ENCODE results near the gene GDF15.

GDF15 gene, protein sequence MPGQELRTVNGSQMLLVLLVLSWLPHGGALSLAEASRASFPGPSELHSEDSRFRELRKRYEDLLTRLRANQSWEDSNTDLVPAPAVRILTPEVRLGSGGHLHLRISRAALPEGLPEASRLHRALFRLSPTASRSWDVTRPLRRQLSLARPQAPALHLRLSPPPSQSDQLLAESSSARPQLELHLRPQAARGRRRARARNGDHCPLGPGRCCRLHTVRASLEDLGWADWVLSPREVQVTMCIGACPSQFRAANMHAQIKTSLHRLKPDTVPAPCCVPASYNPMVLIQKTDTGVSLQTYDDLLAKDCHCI
- total RNA-seq: 0 reads per million in 3 donors

DNA sequence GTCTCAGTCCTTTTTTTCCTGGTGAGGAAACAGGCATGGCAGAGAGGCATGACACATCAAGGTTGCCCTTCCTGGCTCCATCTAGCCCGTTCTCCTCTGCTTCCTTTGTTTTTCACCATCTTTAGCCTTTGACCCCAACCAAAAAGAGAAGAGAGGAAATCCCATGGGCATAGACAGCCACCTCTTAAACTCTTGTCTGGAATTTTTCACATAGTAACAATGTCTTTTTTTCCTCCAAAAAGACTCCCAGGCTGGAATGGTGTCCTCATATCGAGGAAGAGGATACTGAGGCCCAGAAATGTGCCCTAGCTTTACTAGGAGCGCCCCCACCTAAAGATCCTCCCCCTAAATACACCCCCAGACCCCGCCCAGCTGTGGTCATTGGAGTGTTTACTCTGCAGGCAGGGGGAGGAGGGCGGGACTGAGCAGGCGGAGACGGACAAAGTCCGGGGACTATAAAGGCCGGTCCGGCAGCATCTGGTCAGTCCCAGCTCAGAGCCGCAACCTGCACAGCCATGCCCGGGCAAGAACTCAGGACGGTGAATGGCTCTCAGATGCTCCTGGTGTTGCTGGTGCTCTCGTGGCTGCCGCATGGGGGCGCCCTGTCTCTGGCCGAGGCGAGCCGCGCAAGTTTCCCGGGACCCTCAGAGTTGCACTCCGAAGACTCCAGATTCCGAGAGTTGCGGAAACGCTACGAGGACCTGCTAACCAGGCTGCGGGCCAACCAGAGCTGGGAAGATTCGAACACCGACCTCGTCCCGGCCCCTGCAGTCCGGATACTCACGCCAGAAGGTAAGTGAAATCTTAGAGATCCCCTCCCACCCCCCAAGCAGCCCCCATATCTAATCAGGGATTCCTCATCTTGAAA is at the start of gene GDF15:
TSS of gene GDF15 (plus strand) at position 484 of the 868 bp plus-strand sequence. CDS start at position 516, 32 bp downstream.
- no peak for DNase-seq
- H3K36me3 ChIP-seq (ENCODE audit: control insufficient read depth, insufficient read depth, low read length): no peaks in the 10 kb centered on the region
- H3K9me3 ChIP-seq (ENCODE audit: control insufficient read depth, low read length): no peaks in the 10 kb centered on the region
- H3K27ac ChIP-seq (ENCODE audit: insufficient read depth, low read length, poor library complexity, severe bottlenecking): no peak within 1 kb of the TSS
- peaks cover 9% of the 10 kb centered on the region for H3K4me1 ChIP-seq (ENCODE audit: control insufficient read depth, insufficient read depth, low read length, poor library complexity, severe bottlenecking)
- peaks cover 14% of the 10 kb centered on the region for H3K27me3 ChIP-seq (replicated peaks; ENCODE audit: control insufficient read depth, insufficient read depth, low read length, poor library complexity, severe bottlenecking)
- no peak within 1 kb of the TSS for H3K4me3 ChIP-seq (ENCODE audit: insufficient read depth, low read depth, low read length, poor library complexity, severe bottlenecking)

DNA sequence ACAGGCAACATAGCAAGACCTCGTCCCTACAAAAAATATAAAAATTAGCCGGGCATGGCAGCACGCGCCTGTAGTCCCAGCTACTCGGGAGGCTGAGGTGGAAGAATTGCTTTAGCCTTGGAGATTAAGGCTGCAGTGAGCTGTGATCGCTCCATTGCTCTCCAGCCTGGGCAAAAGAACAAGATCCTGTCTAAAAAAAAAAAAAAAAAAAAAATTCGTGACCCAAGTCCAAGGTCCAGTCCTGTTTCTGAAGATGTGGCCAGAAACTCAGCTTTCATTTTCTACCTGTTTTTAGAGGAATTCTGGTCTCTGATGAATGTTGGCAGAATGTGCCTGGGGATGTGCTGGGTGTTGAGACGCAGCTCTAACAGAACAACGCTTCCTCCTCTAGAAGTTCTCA is 47.4 kb upstream of the GDF15 start:
- H3K27ac ChIP-seq (ENCODE audit: insufficient read depth, low read length, poor library complexity, severe bottlenecking): no peak overlapping the region
- H3K27me3 ChIP-seq (replicated peaks; ENCODE audit: control insufficient read depth, insufficient read depth, low read length, poor library complexity, severe bottlenecking): no peaks in the 10 kb centered on the region
- H3K36me3 ChIP-seq (ENCODE audit: control insufficient read depth, insufficient read depth, low read length): peaks cover 4% of the 10 kb centered on the region
- DNase-seq: no peak
- H3K4me3 ChIP-seq (ENCODE audit: insufficient read depth, low read depth, low read length, poor library complexity, severe bottlenecking): no peak overlapping the region
- peaks cover 6% of the 10 kb centered on the region for H3K4me1 ChIP-seq (ENCODE audit: control insufficient read depth, insufficient read depth, low read length, poor library complexity, severe bottlenecking)
- no peaks in the 10 kb centered on the region for H3K9me3 ChIP-seq (ENCODE audit: control insufficient read depth, low read length)

DNA sequence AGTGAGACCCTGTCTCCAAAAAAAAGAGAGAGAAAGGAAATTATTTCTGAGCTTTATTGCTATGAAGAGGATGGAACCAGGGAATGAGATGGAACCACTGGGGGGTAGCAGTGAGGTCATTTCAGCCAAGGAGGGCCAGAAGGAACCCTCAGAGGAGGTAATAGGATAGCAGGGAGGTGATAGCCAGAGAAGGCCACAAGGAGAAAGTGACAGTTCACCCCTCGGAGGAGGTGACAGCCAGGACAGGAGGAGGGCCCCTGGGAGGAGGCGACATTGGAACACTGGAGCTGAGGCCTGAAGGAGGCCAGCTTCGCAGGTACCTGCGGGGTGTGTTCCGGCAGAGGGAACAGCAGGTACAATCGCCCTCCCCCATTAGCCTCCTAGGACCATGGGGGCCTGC is 46.2 kb upstream of the GDF15 start:
- Histone ChIP-seq H3K27ac (ENCODE audit: insufficient read depth, low read length, poor library complexity, severe bottlenecking) (peak overlapping the region; percentile 72), H3K4me1 (ENCODE audit: control insufficient read depth, insufficient read depth, low read length, poor library complexity, severe bottlenecking) (peaks cover 6% of the 10 kb centered on the region), H3K4me3 (ENCODE audit: insufficient read depth, low read depth, low read length, poor library complexity, severe bottlenecking) (peak overlapping the region; percentile 78), H3K9me3 (ENCODE audit: control insufficient read depth, low read length) (no peaks in the 10 kb centered on the region), H3K27me3 (replicated peaks; ENCODE audit: control insufficient read depth, insufficient read depth, low read length, poor library complexity, severe bottlenecking) (no peaks in the 10 kb centered on the region), H3K36me3 (ENCODE audit: control insufficient read depth, insufficient read depth, low read length) (peaks cover 8% of the 10 kb centered on the region)
- no peak for DNase-seq

DNA sequence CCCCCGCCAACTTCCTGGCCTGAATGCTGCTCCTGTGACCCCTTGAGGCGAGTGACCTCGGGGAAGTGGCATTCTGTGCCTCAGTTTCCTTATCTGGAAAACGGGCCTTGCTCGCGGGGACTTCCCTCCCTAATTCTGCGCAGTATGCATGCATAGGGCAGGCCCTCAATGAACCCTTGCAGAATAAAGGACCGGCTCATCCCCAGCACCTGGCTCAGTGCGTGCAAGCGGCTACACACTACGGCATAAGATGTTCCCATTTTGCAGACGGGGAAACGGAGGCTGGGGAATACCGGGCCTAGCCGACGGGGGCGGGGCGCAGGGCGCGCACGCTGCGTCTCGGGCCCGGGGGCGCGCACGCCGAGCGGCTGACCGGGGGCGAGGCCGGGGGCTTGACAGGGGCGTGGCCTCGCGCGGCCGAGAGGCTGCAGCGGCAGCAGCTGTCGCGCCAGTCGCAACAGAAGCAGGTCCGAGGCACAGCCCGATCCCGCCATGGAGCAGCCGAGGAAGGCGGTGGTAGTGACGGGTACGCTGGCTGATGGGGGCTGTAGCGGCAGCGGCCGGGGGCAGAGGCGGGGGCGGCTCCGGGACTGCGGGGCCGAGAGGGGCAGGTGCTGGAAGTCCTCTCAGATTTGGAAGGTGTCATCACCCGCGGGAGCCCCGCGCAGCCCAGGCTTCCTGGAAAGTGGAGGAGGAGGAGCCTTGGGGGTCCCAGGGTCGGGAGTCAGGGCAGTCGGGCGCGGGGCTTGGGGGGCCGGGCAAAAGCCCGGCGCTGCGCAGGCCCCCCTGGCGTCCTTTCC is 45.6 kb upstream of the GDF15 start, which contains the start of gene PGPEP1:
TSS of gene PGPEP1 (plus strand) at position 409 of the 800 bp plus-strand sequence. CDS start at position 493, 84 bp downstream.
- Histone ChIP-seq H3K27ac (ENCODE audit: insufficient read depth, low read length, poor library complexity, severe bottlenecking) (peak within 1 kb of the TSS; percentile 72), H3K27me3 (replicated peaks; ENCODE audit: control insufficient read depth, insufficient read depth, low read length, poor library complexity, severe bottlenecking) (no peaks in the 10 kb centered on the region), H3K4me3 (ENCODE audit: insufficient read depth, low read depth, low read length, poor library complexity, severe bottlenecking) (peak within 1 kb of the TSS; percentile 78)

DNA sequence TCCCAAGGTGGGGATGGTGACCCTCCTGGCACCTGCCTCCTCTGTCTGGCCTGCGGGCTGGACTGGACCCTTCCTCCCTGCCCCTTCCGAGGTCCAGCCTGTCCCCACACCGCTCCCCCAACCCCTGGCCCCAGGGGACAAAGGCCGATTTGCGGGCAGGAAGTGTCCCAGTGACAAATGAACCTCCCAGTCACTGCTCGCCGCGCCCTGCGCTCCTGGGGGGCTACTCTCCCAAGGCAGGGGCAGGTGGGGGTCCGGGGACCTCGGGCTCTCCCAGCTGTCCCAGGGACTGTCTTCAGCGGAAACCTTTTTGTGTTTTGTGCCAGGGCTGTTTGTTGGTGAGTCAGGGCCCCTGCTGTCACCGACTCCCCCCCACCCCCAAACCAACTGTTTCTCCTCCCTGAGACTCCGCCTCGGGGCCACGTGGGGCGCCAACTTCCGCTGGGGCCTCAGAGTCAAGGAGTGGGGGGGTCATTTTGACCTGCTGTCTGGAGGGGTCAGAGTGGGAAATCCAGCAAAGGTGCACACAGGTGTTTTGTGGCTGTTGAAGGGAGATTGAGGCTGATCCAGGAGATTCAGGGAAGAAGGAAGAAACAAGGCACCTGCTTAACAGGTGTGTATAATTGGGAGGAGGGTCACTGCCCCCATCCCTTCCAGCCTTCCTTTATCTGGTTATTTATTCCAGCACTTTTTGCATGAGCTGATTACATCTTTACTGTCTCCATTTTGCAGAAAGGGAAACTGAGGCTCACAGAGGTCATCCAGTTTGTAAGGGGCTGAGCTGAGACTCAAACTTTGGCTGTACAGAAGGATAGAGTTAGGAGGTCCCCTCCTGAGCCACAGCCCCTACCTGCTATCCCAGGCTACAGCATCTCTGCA is 44.7 kb upstream of the GDF15 start:
- peak overlapping the region; percentile 72 for H3K27ac ChIP-seq (ENCODE audit: insufficient read depth, low read length, poor library complexity, severe bottlenecking)
- no peaks in the 10 kb centered on the region for H3K27me3 ChIP-seq (replicated peaks; ENCODE audit: control insufficient read depth, insufficient read depth, low read length, poor library complexity, severe bottlenecking)
- peaks cover 8% of the 10 kb centered on the region for H3K36me3 ChIP-seq (ENCODE audit: control insufficient read depth, insufficient read depth, low read length)
- no peaks in the 10 kb centered on the region for H3K9me3 ChIP-seq (ENCODE audit: control insufficient read depth, low read length)
- peaks cover 6% of the 10 kb centered on the region for H3K4me1 ChIP-seq (ENCODE audit: control insufficient read depth, insufficient read depth, low read length, poor library complexity, severe bottlenecking)
- peak; percentile 28 to 40 (median 39) for DNase-seq
- H3K4me3 ChIP-seq (ENCODE audit: insufficient read depth, low read depth, low read length, poor library complexity, severe bottlenecking): peak overlapping the region; percentile 78

More for the DNA sequence above, 45.6 kb upstream of the GDF15 start, which contains the start of gene PGPEP1:
- H3K36me3 ChIP-seq (ENCODE audit: control insufficient read depth, insufficient read depth, low read length): peaks cover 8% of the 10 kb centered on the region
- peak; percentile 14 to 29 (median 17) for DNase-seq
- H3K4me1 ChIP-seq (ENCODE audit: control insufficient read depth, insufficient read depth, low read length, poor library complexity, severe bottlenecking): peaks cover 6% of the 10 kb centered on the region
- no peaks in the 10 kb centered on the region for H3K9me3 ChIP-seq (ENCODE audit: control insufficient read depth, low read length)

DNA sequence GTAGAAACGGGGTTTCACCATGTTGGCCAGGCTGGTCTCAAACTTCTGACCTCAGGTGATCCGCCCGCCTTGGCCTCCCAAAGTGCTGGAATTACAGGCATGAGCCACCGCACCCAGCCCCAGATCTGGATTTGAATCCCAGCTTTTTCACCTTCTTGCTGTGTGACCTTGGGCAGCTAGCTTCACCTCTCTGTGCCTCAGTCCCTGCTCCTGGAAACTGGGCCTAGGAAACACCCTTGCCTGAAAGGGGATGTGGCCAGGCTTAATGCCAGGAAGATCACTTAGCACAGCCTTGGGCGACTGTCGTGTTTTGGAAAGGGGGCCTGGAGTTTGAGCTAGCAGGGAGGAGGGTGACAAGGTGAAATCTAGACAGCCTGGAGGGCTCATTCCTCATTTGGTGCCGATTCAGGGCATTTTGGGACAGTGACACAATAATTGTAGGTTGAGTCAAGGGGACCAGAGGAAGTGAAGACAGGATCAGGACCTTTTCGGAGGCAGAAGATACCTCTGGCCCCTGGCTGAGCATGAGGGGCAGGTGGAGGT is 43.8 kb upstream of the GDF15 start:
- Histone ChIP-seq H3K4me3 (ENCODE audit: insufficient read depth, low read depth, low read length, poor library complexity, severe bottlenecking) (no peak overlapping the region), H3K36me3 (ENCODE audit: control insufficient read depth, insufficient read depth, low read length) (peaks cover 8% of the 10 kb centered on the region), H3K4me1 (ENCODE audit: control insufficient read depth, insufficient read depth, low read length, poor library complexity, severe bottlenecking) (peaks cover 6% of the 10 kb centered on the region), H3K27me3 (replicated peaks; ENCODE audit: control insufficient read depth, insufficient read depth, low read length, poor library complexity, severe bottlenecking) (no peaks in the 10 kb centered on the region), H3K27ac (ENCODE audit: insufficient read depth, low read length, poor library complexity, severe bottlenecking) (no peak overlapping the region), H3K9me3 (ENCODE audit: control insufficient read depth, low read length) (no peaks in the 10 kb centered on the region)
- DNase-seq: no peak

DNA sequence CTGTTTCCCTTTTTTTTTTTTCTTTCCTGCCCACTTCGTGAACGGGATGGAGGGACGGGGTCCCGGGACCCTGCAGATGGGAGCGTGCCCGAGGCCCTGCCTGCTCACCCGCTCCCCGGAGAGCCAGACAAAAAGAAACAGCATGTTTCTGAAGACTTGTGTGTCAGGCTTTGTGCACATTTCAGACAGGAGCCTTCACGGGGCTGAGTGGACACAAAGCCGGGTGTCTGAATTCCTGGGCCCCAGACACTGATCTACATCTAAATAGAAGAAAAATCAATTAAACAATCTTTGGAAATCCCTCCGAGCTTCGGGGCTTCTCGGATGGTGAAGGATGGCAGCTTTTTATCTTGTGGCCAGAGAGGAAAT is 41.4 kb upstream of the GDF15 start:
- H3K36me3 ChIP-seq (ENCODE audit: control insufficient read depth, insufficient read depth, low read length): peaks cover 12% of the 10 kb centered on the region
- no peak overlapping the region for H3K27ac ChIP-seq (ENCODE audit: insufficient read depth, low read length, poor library complexity, severe bottlenecking)
- no peak for DNase-seq

DNA sequence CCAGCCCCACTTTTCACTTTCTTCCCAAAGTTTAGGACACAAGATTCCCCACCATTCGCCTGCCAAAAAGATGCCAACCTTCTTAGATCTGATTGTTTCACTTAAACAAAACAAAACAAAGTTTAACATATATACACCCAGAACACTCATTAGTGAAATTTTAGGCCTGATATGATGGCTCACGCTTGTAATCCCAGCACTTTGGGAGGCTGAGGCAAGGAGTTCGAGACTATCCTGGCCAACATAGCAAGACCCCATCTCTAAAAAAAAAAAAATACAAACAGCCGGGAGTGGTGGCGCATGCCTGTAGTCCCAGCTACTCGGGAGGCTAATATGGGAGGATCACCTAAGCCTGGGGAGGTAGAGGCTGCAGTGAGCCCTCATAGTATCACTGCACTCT is 40.7 kb upstream of the GDF15 start:
- no peak for DNase-seq
- H3K36me3 ChIP-seq (ENCODE audit: control insufficient read depth, insufficient read depth, low read length): peaks cover 12% of the 10 kb centered on the region
- H3K27me3 ChIP-seq (replicated peaks; ENCODE audit: control insufficient read depth, insufficient read depth, low read length, poor library complexity, severe bottlenecking): no peaks in the 10 kb centered on the region
- H3K4me1 ChIP-seq (ENCODE audit: control insufficient read depth, insufficient read depth, low read length, poor library complexity, severe bottlenecking): peaks cover under 1% of the 10 kb centered on the region
- no peaks in the 10 kb centered on the region for H3K9me3 ChIP-seq (ENCODE audit: control insufficient read depth, low read length)
- no peak overlapping the region for H3K4me3 ChIP-seq (ENCODE audit: insufficient read depth, low read depth, low read length, poor library complexity, severe bottlenecking)
- no peak overlapping the region for H3K27ac ChIP-seq (ENCODE audit: insufficient read depth, low read length, poor library complexity, severe bottlenecking)

More for the DNA sequence above, 41.4 kb upstream of the GDF15 start:
- Histone ChIP-seq H3K4me1 (ENCODE audit: control insufficient read depth, insufficient read depth, low read length, poor library complexity, severe bottlenecking) (peaks cover 6% of the 10 kb centered on the region), H3K4me3 (ENCODE audit: insufficient read depth, low read depth, low read length, poor library complexity, severe bottlenecking) (no peak overlapping the region), H3K9me3 (ENCODE audit: control insufficient read depth, low read length) (no peaks in the 10 kb centered on the region), H3K27me3 (replicated peaks; ENCODE audit: control insufficient read depth, insufficient read depth, low read length, poor library complexity, severe bottlenecking) (no peaks in the 10 kb centered on the region)

DNA sequence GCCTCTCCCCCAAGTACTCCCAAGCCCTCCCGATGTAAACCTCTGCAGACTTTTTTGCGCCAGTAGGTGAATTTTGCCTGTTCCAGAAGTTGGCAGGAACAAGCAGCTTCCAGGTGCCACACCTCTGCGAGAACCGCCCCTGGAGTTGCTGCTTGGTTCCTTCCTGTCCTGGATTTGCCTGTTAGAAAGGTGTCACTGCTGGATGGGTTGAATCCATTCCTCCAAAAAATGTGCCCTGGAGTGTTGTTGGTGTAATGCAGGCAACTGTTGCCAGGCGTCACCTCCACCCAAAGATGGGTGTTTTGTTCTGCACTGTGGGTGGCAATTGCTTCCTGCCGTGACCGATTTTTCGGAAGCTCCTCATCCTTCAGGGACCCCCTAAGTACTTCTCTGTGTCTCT is 39.9 kb upstream of the GDF15 start:
- Histone ChIP-seq H3K36me3 (ENCODE audit: control insufficient read depth, insufficient read depth, low read length) (peaks cover 12% of the 10 kb centered on the region), H3K27ac (ENCODE audit: insufficient read depth, low read length, poor library complexity, severe bottlenecking) (no peak overlapping the region), H3K27me3 (replicated peaks; ENCODE audit: control insufficient read depth, insufficient read depth, low read length, poor library complexity, severe bottlenecking) (no peaks in the 10 kb centered on the region), H3K9me3 (ENCODE audit: control insufficient read depth, low read length) (no peaks in the 10 kb centered on the region), H3K4me1 (ENCODE audit: control insufficient read depth, insufficient read depth, low read length, poor library complexity, severe bottlenecking) (no peaks in the 10 kb centered on the region), H3K4me3 (ENCODE audit: insufficient read depth, low read depth, low read length, poor library complexity, severe bottlenecking) (no peak overlapping the region)
- DNase-seq: no peak

Measured in effector memory CD4-positive, alpha-beta T cell (primary cell).